AG09309 (cell line): ENCODE measurements around the gene TARS3.

Experiments
- DNase-seq: peaks from one replicate; pipeline ENCODE4 v3.0.0-alpha.2; 2010; ENCODE audit warnings: low read depth
- H3K4me3 ChIP-seq: 2 replicates; pipeline ENCODE4 v1.5.1; 2011; ENCODE audit warnings: mild to moderate bottlenecking, low read depth, low read length, moderate library complexity; ENCODE audit not compliant: control insufficient read depth
- CTCF ChIP-seq: IDR thresholded peaks from 2 replicates; pipeline ENCODE4 v1.5.1; 2011; ENCODE audit warnings: mild to moderate bottlenecking, low read depth, low read length, inconsistent platforms; ENCODE audit not compliant: insufficient read depth, control insufficient read depth; ENCODE audit errors: missing control alignments

TARS3 gene

DNA sequence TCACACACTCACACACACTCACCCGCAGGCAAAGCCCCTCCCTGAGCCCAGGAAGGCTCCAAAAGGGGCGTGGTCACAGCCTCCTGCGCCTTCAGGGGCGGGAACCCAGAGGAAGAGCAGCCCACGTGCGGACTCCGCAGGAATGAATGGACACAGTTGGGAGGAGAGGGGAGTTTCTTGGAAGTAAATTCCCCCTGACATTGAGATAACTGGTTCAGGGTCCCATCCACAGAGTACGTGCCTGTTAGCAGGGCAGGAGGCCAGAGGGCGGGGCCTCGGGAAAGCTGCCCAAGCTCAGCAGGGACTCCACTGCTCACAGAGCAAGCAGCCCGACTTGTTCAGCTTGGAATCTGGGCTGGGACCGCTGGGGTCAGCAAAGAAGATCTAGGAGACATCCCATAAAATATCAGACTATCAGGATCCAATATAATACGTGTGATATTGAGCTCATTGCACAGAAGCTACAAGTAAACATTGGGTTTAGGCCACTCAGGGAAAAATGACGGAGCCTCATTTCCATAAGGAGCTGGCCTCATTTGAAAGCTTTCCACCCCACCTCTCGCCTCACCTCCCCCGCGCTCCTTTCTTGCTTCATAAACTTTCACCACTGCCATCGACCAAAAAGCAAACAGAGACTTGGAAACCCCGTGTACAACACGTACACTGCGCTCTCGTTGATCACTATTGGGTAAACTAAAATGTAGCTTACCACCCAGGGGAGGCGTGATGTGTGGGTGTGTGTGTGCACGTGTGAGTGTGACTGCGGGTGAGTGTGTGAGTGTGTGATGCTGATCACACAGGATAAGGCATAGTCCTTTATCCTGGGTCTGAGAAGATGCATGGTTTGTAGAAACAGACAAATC is 108.1 kb downstream of the TARS3 start:
- peak; percentile 52 for DNase-seq
- no peak for TF ChIP-seq CTCF
- peak overlapping the region; percentile 16 for H3K4me3 ChIP-seq

DNA sequence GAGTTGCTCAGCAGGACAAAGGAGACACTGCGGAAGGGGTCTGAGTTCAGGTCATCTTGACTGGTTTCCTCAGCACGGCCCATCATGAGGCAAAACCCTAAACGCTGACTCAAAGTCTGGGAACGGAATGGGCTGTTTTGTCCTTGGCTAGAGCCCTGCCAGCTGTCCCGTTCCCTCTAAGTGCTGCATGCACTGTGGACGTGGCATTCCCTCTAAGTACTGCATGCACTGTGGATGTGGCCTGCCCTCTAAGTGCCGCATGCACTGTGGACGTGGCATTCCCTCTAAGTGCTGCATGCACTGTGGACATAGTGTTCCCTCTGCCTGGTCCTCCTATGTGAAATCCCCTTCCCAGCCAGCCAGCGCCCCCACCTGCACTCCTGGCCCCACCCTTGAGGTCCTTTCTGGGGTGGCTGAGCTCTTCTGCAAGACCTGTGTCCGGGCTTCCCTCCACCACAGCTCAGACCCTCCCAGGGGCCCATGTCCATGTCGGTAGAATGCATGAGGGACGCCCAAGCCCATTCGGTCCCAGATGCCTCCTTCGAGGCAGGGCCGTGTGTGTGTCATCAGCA is 108.8 kb downstream of the TARS3 start:
- no peak for TF ChIP-seq CTCF
- peak; percentile 17 for DNase-seq
- no peak overlapping the region for H3K4me3 ChIP-seq

GRCh38 chr15:101614761-101615160 is 109.5 kb downstream of the TARS3 start:
- H3K4me3 ChIP-seq = no peak overlapping the region
- TF ChIP-seq CTCF = no peak
- DNase-seq = no peak

DNA sequence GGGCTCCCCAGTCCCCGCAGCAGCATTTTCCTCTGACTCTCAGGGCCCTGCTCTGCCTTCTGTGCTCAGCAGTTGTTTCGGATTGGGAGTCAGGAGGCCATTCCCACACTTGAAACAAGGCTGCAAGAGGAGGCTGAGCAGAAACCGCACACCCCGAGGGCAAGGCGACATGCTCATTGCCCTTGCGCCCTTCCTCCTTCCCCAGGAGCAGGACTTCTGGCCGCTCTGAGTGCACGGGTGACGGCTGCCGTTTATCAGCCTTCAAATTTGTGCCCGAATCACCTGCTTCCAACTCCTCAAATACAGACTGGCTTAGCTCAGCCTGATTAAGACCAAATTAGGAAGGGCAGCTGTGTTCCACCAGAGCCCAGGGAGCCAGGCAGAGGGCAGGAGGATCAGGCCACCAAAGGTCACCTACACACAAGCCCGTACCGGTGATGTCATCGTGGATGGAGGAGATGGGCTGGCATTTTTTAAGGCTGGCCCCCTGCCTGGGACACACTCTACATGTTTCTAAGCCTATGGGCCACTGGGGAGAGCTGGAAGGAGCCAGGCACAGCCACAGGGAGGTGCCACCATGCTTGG is 110.2 kb downstream of the TARS3 start:
- no peak for TF ChIP-seq CTCF
- no peak for DNase-seq
- no peak overlapping the region for H3K4me3 ChIP-seq

DNA sequence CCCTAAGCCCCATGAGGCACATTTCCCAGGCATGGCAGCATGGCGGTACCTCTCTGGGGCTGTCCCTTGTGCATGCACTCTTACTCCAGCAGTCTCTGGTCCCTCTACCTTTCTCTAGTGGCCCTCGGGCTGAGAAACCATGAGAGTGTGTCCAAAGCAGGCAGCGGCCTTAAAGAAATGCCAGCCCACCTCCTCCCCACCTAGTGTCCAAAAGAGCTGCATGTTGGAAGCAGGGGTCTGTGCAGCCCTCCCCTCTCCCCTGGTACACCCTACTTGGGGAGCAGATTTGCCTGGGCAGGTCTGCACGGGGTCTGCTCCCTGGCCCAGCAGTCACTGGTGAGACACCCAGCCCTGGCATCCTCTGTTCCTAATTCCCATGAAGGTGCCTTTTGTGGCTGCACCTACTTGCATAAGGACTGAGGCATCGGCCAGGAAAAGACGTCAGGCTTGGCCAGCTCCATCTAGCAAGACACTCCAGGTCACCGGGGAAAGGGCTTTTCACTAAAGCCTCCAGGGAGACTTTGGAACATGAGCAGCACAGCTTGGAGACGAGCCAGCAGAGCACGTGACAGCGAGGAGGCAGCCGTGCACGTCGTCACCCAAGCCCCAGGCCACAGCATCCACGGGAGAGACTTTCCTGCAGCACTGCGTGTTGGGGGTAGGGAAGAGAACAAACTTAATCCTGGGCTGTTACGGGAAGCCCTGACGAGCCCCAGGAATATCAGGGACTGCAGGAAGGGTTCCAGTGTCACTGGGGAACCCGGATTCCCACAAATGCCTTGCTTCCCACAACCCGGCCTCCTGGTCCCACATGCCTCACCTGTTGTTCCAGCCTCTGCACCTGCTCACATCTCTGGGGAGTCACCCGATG is 110.9 kb downstream of the TARS3 start:
- no peak for DNase-seq
- H3K4me3 ChIP-seq = no peak overlapping the region
- no peak for TF ChIP-seq CTCF

- no peak for TF ChIP-seq CTCF
- no peak for DNase-seq
- H3K4me3 ChIP-seq = no peak overlapping the region
Observed at GRCh38 chr15:101612676-101613075, 111.6 kb downstream of the TARS3 start.
